ENCODE data around the gene P2RY11. TPM values are rescaled to one million over a fixed set of nuclear protein-coding genes. Genes with fewer than 3 reads are reported as not detected.

P2RY11 gene
- total RNA-seq, 2 donors from 2014 or later, result 9.2 to 20.8 TPM

DNA sequence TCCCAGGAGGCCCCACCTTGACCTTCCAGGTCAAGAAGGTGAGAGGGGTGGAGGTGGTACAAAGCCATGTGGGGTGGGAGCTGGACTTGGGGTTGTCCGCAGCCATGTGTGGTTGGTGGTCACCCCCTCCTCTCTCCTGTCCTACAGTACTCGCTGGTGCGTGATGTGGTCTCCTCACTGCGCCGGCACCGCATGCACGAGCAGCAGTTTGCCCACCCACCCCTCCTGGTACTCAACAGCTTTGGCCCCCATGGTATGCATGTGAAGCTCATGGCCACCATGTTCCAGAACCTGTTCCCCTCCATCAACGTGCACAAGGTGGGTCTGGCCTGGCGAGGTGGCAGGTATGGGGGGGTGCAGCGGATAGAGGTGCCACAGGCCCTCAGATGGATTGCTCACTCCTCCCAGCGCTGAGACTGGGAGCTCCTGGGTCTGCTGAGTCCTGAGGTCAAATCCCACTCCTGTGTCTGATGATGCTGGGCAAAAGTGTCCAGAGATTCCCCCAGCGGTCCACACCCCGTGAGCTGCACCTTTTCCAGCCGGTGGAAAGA lies 3.6 kb upstream of the P2RY11 start:
- H3K27ac ChIP-seq, result no peak overlapping the region
- peaks cover 17 to 21% of the 10 kb centered on the region in 2 donors for H3K36me3 ChIP-seq
- no peak for TF ChIP-seq POLR2A (IDR thresholded peaks at IDR 0.05)
- no peak for TF ChIP-seq POLR2AphosphoS5 (IDR thresholded peaks at IDR 0.05)
- TF ChIP-seq, protein P1, sequence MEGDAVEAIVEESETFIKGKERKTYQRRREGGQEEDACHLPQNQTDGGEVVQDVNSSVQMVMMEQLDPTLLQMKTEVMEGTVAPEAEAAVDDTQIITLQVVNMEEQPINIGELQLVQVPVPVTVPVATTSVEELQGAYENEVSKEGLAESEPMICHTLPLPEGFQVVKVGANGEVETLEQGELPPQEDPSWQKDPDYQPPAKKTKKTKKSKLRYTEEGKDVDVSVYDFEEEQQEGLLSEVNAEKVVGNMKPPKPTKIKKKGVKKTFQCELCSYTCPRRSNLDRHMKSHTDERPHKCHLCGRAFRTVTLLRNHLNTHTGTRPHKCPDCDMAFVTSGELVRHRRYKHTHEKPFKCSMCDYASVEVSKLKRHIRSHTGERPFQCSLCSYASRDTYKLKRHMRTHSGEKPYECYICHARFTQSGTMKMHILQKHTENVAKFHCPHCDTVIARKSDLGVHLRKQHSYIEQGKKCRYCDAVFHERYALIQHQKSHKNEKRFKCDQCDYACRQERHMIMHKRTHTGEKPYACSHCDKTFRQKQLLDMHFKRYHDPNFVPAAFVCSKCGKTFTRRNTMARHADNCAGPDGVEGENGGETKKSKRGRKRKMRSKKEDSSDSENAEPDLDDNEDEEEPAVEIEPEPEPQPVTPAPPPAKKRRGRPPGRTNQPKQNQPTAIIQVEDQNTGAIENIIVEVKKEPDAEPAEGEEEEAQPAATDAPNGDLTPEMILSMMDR (IDR thresholded peaks at IDR 0.05), result no peak
- no peak overlapping the region for H3K4me3 ChIP-seq
- H3K9me3 ChIP-seq, result no peaks in the 10 kb centered on the region
- peaks cover 6% of the 10 kb centered on the region for H3K4me1 ChIP-seq (replicated peaks)
- DNase-seq (ENCODE audit: low spot score), result no peak
- 85% methylated on average over 14 of the region's 14 CpGs for WGBS
- no peaks in the 10 kb centered on the region for H3K27me3 ChIP-seq (replicated peaks; ENCODE audit: insufficient read depth)
- intact Hi-C loops (cut with DNase I), result no loop called here

DNA sequence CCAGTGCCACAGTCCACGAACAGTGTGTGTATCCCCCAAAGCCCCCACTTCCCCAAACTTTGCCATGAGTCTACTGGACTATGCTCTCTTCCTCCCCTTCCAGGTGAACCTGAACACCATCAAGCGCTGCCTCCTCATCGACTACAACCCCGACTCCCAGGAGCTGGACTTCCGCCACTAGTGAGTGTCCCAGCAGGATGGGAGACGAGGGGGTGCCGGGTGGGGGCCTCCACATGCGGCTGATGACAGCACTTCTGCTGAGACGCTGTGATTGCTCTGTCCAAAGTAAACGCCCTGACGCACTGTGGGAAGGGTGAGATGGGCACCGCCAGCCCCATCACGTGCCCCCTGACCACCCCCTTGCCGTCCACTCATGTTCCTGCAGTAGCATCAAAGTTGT lies 2.0 kb upstream of the P2RY11 start:
- intact Hi-C loops (cut with DNase I), result no loop called here
- Histone ChIP-seq H3K27ac (no peak overlapping the region), H3K4me3 (no peak overlapping the region), H3K4me1 (replicated peaks) (peaks cover 6% of the 10 kb centered on the region), H3K9me3 (no peaks in the 10 kb centered on the region), H3K36me3 (peaks cover 21% of the 10 kb centered on the region in 2 donors), H3K27me3 (replicated peaks; ENCODE audit: insufficient read depth) (no peaks in the 10 kb centered on the region)
- TF ChIP-seq POLR2AphosphoS5 (IDR thresholded peaks at IDR 0.05) (no peak), POLR2A (IDR thresholded peaks at IDR 0.05) (no peak)
- TF ChIP-seq, protein P1 (IDR thresholded peaks at IDR 0.05), result no peak
- no peak for DNase-seq (ENCODE audit: low spot score)
- whole genome bisulfite sequencing, result 88% methylated on average over 12 of the region's 14 CpGs

DNA sequence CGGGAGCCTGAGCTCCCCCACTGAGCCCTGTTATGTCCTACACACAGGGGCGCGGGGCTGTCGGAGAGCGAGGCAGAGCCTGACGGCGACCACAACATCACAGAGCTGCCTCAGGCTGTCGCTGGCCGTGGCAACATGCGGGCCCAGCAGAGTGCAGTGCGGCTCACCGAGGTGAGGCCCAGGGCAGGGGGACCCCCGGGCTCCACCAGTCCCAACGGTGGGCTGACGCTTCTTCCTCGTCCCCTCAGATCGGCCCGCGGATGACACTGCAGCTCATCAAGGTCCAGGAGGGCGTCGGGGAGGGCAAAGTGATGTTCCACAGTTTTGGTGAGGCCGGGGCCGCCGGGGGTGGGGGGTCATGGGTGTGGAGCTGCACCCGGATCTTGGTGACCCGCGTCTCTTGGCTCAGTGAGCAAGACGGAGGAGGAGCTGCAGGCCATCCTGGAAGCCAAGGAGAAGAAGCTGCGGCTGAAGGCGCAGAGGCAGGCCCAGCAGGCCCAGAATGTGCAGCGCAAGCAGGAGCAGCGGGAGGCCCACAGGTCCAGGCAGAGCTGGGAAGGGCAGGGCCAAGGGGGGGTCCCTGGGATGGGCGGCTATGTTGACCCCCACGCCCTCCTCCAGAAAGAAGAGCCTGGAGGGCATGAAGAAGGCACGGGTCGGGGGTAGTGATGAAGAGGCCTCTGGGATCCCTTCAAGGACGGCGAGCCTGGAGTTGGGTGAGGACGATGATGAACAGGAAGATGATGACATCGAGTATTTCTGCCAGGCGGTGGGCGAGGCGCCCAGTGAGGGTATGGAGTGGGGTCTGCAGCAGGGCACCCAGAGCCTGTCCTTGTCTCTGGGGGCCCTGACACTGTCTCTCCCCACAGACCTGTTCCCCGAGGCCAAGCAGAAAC lies 1.2 kb upstream of the P2RY11 start:
- no peaks in the 10 kb centered on the region for H3K27me3 ChIP-seq (replicated peaks; ENCODE audit: insufficient read depth)
- H3K27ac ChIP-seq, result no peak overlapping the region
- H3K36me3 ChIP-seq, result peaks cover 21 to 29% of the 10 kb centered on the region in 2 donors
- TF ChIP-seq POLR2A (IDR thresholded peaks at IDR 0.05) (no peak), POLR2AphosphoS5 (IDR thresholded peaks at IDR 0.05) (no peak)
- TF ChIP-seq, protein P1 (IDR thresholded peaks at IDR 0.05), result no peak
- no peak overlapping the region for H3K4me3 ChIP-seq
- intact Hi-C loops (cut with DNase I), result no loop called here
- WGBS, result 94% methylated on average over 44 of the region's 44 CpGs
- no peak for DNase-seq (ENCODE audit: low spot score)
- no peaks in the 10 kb centered on the region for H3K9me3 ChIP-seq
- H3K4me1 ChIP-seq (replicated peaks), result peaks cover 6% of the 10 kb centered on the region

DNA sequence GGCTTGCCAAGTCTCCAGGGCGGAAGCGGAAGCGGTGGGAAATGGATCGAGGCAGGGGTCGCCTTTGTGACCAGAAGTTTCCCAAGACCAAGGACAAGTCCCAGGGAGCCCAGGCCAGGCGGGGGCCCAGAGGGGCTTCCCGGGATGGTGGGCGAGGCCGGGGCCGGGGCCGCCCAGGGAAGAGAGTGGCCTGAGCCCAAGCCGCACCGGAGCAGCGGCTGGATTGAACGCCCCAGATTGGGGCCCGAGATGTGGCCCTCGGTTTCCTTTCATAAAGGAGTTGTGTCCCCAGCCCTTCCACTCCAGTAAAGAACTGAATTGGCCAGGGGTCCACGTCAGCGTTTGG lies 548 bp upstream of the P2RY11 start:
- Histone ChIP-seq H3K27me3 (replicated peaks; ENCODE audit: insufficient read depth) (no peaks in the 10 kb centered on the region), H3K9me3 (no peaks in the 10 kb centered on the region), H3K36me3 (peaks cover 24 to 33% of the 10 kb centered on the region in 2 donors), H3K4me1 (replicated peaks) (peaks cover 6% of the 10 kb centered on the region), H3K27ac (no peak overlapping the region), H3K4me3 (no peak overlapping the region)
- DNase-seq (ENCODE audit: low spot score), result no peak
- TF ChIP-seq POLR2A (IDR thresholded peaks at IDR 0.05) (no peak), POLR2AphosphoS5 (IDR thresholded peaks at IDR 0.05) (no peak)
- TF ChIP-seq, protein P1 (IDR thresholded peaks at IDR 0.05), result no peak
- 91% methylated on average over 19 of the region's 19 CpGs for WGBS
- intact Hi-C loops (cut with DNase I), result no loop called here
